Measurements from ENCODE around the gene SCAMP2.

DNA sequence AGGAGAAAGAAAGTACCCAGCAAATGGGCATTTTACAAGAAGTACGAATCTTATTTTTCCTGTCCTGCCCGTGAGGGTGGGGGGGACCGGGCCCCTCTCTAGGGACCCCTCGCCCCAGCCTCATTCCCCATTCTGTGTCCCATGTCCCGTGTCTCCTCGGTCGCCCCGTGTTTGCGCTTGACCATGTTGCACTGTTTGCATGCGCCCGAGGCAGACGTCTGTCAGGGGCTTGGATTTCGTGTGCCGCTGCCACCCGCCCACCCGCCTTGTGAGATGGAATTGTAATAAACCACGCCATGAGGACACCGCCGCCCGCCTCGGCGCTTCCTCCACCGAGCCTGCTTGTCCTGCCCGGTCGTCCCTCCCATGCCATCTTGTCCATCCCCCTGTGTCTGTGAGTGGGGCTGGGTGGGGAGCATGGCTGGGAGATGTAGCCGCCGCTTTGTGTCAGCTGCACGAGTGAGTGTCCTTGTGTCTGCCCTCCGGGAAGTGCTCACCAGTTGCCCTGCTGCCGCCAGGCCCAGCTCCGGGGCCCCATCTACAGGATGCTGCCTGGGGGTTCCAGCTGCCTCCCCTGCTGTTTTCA is 70.2 kb downstream of the SCAMP2 start:
- TF ChIP-seq CTCF (IDR thresholded peaks at IDR 0.05) (no peak), MLX (CRISPR knock-in tag; IDR thresholded peaks at IDR 0.05) (no peak), CREB1 (CRISPR knock-in tag; IDR thresholded peaks at IDR 0.05) (no peak), ZNF263 (CRISPR knock-in tag; IDR thresholded peaks at IDR 0.05; ENCODE audit: low read depth) (no peak), JAZF1 (CRISPR knock-in tag; IDR thresholded peaks at IDR 0.05) (no peak), ATF3 (CRISPR knock-in tag; conservative IDR thresholded peaks at IDR 0.05) (no peak), ETV6 (CRISPR knock-in tag; IDR thresholded peaks at IDR 0.05) (no peak), NR2C2 (CRISPR knock-in tag; IDR thresholded peaks at IDR 0.05) (no peak)
- TF ChIP-seq, protein P1, sequence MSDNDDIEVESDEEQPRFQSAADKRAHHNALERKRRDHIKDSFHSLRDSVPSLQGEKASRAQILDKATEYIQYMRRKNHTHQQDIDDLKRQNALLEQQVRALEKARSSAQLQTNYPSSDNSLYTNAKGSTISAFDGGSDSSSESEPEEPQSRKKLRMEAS (CRISPR knock-in tag; IDR thresholded peaks at IDR 0.05), result no peak
- TF ChIP-seq, protein P2, sequence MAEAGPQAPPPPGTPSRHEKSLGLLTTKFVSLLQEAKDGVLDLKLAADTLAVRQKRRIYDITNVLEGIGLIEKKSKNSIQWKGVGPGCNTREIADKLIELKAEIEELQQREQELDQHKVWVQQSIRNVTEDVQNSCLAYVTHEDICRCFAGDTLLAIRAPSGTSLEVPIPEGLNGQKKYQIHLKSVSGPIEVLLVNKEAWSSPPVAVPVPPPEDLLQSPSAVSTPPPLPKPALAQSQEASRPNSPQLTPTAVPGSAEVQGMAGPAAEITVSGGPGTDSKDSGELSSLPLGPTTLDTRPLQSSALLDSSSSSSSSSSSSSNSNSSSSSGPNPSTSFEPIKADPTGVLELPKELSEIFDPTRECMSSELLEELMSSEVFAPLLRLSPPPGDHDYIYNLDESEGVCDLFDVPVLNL (CRISPR knock-in tag; IDR thresholded peaks at IDR 0.05; ENCODE audit: borderline replicate concordance, low read depth), result no peak

Data from WTC11 (cell line).